ENCODE measurements around the gene CRYBG1. TPM values are rescaled to one million over a fixed set of nuclear protein-coding genes. Genes with fewer than 3 reads are reported as not detected.

The CRYBG1 gene
- total and polyA plus RNA-seq, 2 of the 13 experiments (the other 11 are each of a cell fraction or from before 2014, with no cell fraction given) = 10.1 to 21.9 TPM

GRCh38 chr6:106512048-106512967 lies 151.8 kb downstream of the CRYBG1 start (continued):
- TF ChIP-seq, protein P1, sequence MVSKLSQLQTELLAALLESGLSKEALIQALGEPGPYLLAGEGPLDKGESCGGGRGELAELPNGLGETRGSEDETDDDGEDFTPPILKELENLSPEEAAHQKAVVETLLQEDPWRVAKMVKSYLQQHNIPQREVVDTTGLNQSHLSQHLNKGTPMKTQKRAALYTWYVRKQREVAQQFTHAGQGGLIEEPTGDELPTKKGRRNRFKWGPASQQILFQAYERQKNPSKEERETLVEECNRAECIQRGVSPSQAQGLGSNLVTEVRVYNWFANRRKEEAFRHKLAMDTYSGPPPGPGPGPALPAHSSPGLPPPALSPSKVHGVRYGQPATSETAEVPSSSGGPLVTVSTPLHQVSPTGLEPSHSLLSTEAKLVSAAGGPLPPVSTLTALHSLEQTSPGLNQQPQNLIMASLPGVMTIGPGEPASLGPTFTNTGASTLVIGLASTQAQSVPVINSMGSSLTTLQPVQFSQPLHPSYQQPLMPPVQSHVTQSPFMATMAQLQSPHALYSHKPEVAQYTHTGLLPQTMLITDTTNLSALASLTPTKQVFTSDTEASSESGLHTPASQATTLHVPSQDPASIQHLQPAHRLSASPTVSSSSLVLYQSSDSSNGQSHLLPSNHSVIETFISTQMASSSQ (IDR thresholded peaks at IDR 0.05; ENCODE audit: low read depth) = no peak
- TF ChIP-seq, protein P1 (CRISPR knock-in tag; IDR thresholded peaks at IDR 0.05; ENCODE audit: borderline replicate concordance) = peak; percentile 21; the same call in 1 of the 2 replicates
- TF ChIP-seq ZNF572 (CRISPR knock-in tag; IDR thresholded peaks at IDR 0.05) (no peak; the same call in 1 of the 2 replicates), ISL2 (CRISPR knock-in tag; IDR thresholded peaks at IDR 0.05) (0 out of 2 replicates have a peak, but pooled peaks have one; percentile 58), ZNF841 (CRISPR knock-in tag; IDR thresholded peaks at IDR 0.05; ENCODE audit: borderline replicate concordance) (0 out of 2 replicates have a peak, but pooled peaks have one; percentile 71), NCOR1 (IDR thresholded peaks at IDR 0.05; ENCODE audit: borderline replicate concordance, low read length) (peak; percentile 67; the same call in 1 of the 2 replicates), IRF2 (CRISPR knock-in tag; IDR thresholded peaks at IDR 0.05) (peak; percentile 92), ZSCAN29 (CRISPR knock-in tag; conservative IDR thresholded peaks at IDR 0.05) (peak; percentile 56; the same call in 1 of the 2 replicates), HOXD1 (CRISPR knock-in tag; IDR thresholded peaks at IDR 0.05) (peak; percentile 62; the same call in 1 of the 2 replicates), GABPA (IDR thresholded peaks at IDR 0.05; ENCODE audit: low read depth, low read length) (no peak), GABPA (CRISPR knock-in tag; IDR thresholded peaks at IDR 0.05; ENCODE audit: low read depth) (no peak), DNMT3B (CRISPR knock-in tag; conservative IDR thresholded peaks at IDR 0.05) (0 out of 2 replicates have a peak, but pooled peaks have one; percentile 26), TOPORS (CRISPR knock-in tag; IDR thresholded peaks at IDR 0.05) (peak; percentile 84), GFI1 (CRISPR knock-in tag; IDR thresholded peaks at IDR 0.05; ENCODE audit: borderline replicate concordance) (peak; percentile 41; the same call in 1 of the 2 replicates), ZNF773 (CRISPR knock-in tag; IDR thresholded peaks at IDR 0.05; ENCODE audit: borderline replicate concordance) (peak; percentile 21; the same call in 1 of the 2 replicates), ZFP37 (CRISPR knock-in tag; IDR thresholded peaks at IDR 0.05; ENCODE audit: borderline replicate concordance) (no peak), ZNF468 (CRISPR knock-in tag; IDR thresholded peaks at IDR 0.05) (no peak), GTF3A (CRISPR knock-in tag; conservative IDR thresholded peaks at IDR 0.05) (0 out of 2 replicates have a peak, but pooled peaks have one; percentile 53), KLF6 (CRISPR knock-in tag; IDR thresholded peaks at IDR 0.05) (no peak), POLR2G (IDR thresholded peaks at IDR 0.05; ENCODE audit: low read depth, low read length) (peak; percentile 62)
- TF ChIP-seq, protein P2, sequence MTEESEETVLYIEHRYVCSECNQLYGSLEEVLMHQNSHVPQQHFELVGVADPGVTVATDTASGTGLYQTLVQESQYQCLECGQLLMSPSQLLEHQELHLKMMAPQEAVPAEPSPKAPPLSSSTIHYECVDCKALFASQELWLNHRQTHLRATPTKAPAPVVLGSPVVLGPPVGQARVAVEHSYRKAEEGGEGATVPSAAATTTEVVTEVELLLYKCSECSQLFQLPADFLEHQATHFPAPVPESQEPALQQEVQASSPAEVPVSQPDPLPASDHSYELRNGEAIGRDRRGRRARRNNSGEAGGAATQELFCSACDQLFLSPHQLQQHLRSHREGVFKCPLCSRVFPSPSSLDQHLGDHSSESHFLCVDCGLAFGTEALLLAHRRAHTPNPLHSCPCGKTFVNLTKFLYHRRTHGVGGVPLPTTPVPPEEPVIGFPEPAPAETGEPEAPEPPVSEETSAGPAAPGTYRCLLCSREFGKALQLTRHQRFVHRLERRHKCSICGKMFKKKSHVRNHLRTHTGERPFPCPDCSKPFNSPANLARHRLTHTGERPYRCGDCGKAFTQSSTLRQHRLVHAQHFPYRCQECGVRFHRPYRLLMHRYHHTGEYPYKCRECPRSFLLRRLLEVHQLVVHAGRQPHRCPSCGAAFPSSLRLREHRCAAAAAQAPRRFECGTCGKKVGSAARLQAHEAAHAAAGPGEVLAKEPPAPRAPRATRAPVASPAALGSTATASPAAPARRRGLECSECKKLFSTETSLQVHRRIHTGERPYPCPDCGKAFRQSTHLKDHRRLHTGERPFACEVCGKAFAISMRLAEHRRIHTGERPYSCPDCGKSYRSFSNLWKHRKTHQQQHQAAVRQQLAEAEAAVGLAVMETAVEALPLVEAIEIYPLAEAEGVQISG (CRISPR knock-in tag; IDR thresholded peaks at IDR 0.05) = peak; percentile 70
- TF ChIP-seq, protein P3, sequence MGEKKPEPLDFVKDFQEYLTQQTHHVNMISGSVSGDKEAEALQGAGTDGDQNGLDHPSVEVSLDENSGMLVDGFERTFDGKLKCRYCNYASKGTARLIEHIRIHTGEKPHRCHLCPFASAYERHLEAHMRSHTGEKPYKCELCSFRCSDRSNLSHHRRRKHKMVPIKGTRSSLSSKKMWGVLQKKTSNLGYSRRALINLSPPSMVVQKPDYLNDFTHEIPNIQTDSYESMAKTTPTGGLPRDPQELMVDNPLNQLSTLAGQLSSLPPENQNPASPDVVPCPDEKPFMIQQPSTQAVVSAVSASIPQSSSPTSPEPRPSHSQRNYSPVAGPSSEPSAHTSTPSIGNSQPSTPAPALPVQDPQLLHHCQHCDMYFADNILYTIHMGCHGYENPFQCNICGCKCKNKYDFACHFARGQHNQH (CRISPR knock-in tag; IDR thresholded peaks at IDR 0.05) = 0 out of 2 replicates have a peak, but pooled peaks have one; percentile 14
